Measurements from ENCODE around the gene FBXL20.
"Not testable (repeated sequence)": the region's sequence is repeated elsewhere in the genome, so short reads cannot be mapped to it uniquely, and the experiment has no call there.

The FBXL20 gene

GRCh38 chr17:39327109-39327508 lies 74.3 kb downstream of the FBXL20 start:
- DNase-seq = no peak

GRCh38 chr17:39325528-39326240 lies 75.7 kb downstream of the FBXL20 start:
- DNase-seq = no peak

- no peak for DNase-seq
Measured at GRCh38 chr17:39318636-39319035, 82.8 kb downstream of the FBXL20 start.

- DNase-seq = no peak
Measured at GRCh38 chr17:39306509-39307212, 94.8 kb downstream of the FBXL20 start.

GRCh38 chr17:39305978-39306377 lies 95.4 kb downstream of the FBXL20 start:
- no peak for DNase-seq

GRCh38 chr17:39304188-39304587 lies 97.2 kb downstream of the FBXL20 start:
- no peak for DNase-seq

- DNase-seq = no peak
Measured at GRCh38 chr17:39294060-39294459, 107.4 kb downstream of the FBXL20 start.

- DNase-seq = not testable (repeated sequence)
Measured at GRCh38 chr17:39292546-39292945, 108.9 kb downstream of the FBXL20 start.

GRCh38 chr17:39286513-39286912 lies 114.9 kb downstream of the FBXL20 start:
- DNase-seq = not testable (repeated sequence)

GRCh38 chr17:39284685-39285084 lies 116.7 kb downstream of the FBXL20 start:
- DNase-seq = no peak

GRCh38 chr17:39283896-39284295 lies 117.5 kb downstream of the FBXL20 start:
- no peak for DNase-seq

- no peak for DNase-seq
Measured at GRCh38 chr17:39283098-39283497, 118.3 kb downstream of the FBXL20 start.

- no peak for DNase-seq
Measured at GRCh38 chr17:39281806-39282205, 119.6 kb downstream of the FBXL20 start.

GRCh38 chr17:39278246-39278645 lies 123.2 kb downstream of the FBXL20 start:
- not testable (repeated sequence) for DNase-seq

- DNase-seq = no peak
Measured at GRCh38 chr17:39277110-39277509, 124.3 kb downstream of the FBXL20 start.

GRCh38 chr17:39276113-39276512 lies 125.3 kb downstream of the FBXL20 start:
- no peak for DNase-seq

GRCh38 chr17:39271546-39271945 lies 129.9 kb downstream of the FBXL20 start:
- DNase-seq = no peak

GRCh38 chr17:39270923-39271322 lies 130.5 kb downstream of the FBXL20 start:
- DNase-seq = no peak

- DNase-seq = no peak
Measured at GRCh38 chr17:39264119-39264518, 137.3 kb downstream of the FBXL20 start.

GRCh38 chr17:39261286-39261685 lies 140.1 kb downstream of the FBXL20 start:
- no peak for DNase-seq

- DNase-seq = no peak
Measured at GRCh38 chr17:39252788-39253460, 148.5 kb downstream of the FBXL20 start.

- DNase-seq = no peak
Measured at GRCh38 chr17:39251997-39252396, 149.4 kb downstream of the FBXL20 start.

GRCh38 chr17:39250076-39250475 lies 151.3 kb downstream of the FBXL20 start:
- DNase-seq = not testable (repeated sequence)

GRCh38 chr17:39246274-39246673 lies 155.2 kb downstream of the FBXL20 start:
- no peak for DNase-seq
